IMR-90 (cell line): ENCODE measurements around the gene CNTNAP1. TPM values are rescaled to one million over a fixed set of nuclear protein-coding genes. Genes with fewer than 3 reads are reported as not detected.

Experiments
- microRNA-seq, 2 experiments: library from miRNA; stranded (forward) in 1 of 2; unstranded in 1 of 2; fragments of 10-50 nt in 1 of 2; fragments of <30 nt in 1 of 2; gene quantifications in 1 of 2; microRNA quantifications in 1 of 2; one replicate each; pipeline versions ENCODE3 to v1.1.0; 2013 to 2020; ENCODE audit not compliant: insufficient read depth in 1 of 2, insufficient read length in 1 of 2, unreplicated experiment in 1 of 2
- polyA plus RNA-seq, 3 experiments: library from polyadenylated mRNA; depleted of rRNA; stranded (reverse); fragments of >200 nt; gene quantifications; 2 replicates each; pipeline ENCODE4 v1.2.3, GENCODE V29; 2012; ENCODE audit warnings: low replicate concordance in 1 of 3
- small RNA-seq, 5 experiments: library from RNA; depleted of rRNA; stranded (forward); fragments of <200 nt; gene quantifications; one replicate each; pipeline ENCODE3, GENCODE V24; 2012
- total RNA-seq: library from RNA; depleted of rRNA; stranded (reverse); fragments of >200 nt; gene quantifications from 2 replicates; pipeline ENCODE4 v1.2.3, GENCODE V29; 2012; rRNA removed

Gene CNTNAP1
- total and polyA plus RNA-seq, 2 of the 4 experiments (the other 2 are of a cell fraction) = 12.2 to 72.2 TPM

Small RNA genes lying within 50 kb of the gene (microRNA-seq; reads per million reads assigned to microRNA genes)
- 0 to 0.73 reads per million in 2 experiments for gene MIR6780A

Small RNA genes lying within 50 kb of the gene (small RNA-seq; reads per million reads assigned to genes)
- 0 reads per million in 5 experiments for gene MIR6780A

Other genes starting within 250 kb of the CNTNAP1 start
- 18.8 and 23.6 TPM in 2 replicates for gene ATP6V0A1, start 223.7 kb upstream of the CNTNAP1 start, total RNA-seq
- 34.0 and 36.2 TPM in 2 replicates for gene ATP6V0A1, start 223.7 kb upstream of the CNTNAP1 start, polyA plus RNA-seq (2012; rRNA removed)
- gene NAGLU, start 146.3 kb upstream of the CNTNAP1 start, total RNA-seq = 6.5 and 7.5 TPM in 2 replicates
- 29.2 TPM in 2 replicates for gene NAGLU, start 146.3 kb upstream of the CNTNAP1 start, polyA plus RNA-seq (2012; rRNA removed)
- 0.56 and 0.72 TPM in 2 replicates for gene HSD17B1, start 129.6 kb upstream of the CNTNAP1 start, total RNA-seq
- 1.4 and 2.9 TPM in 2 replicates for gene HSD17B1, start 129.6 kb upstream of the CNTNAP1 start, polyA plus RNA-seq (2012; rRNA removed)
- gene COASY, start 120.4 kb upstream of the CNTNAP1 start, total RNA-seq = 9.7 and 10.6 TPM in 2 replicates
- 44.0 and 46.6 TPM in 2 replicates for gene COASY, start 120.4 kb upstream of the CNTNAP1 start, polyA plus RNA-seq (2012; rRNA removed)
- gene MLX, start 115.4 kb upstream of the CNTNAP1 start, total RNA-seq = 37.5 and 37.8 TPM in 2 replicates
- gene MLX, start 115.4 kb upstream of the CNTNAP1 start, polyA plus RNA-seq (2012; rRNA removed) = 45.5 and 45.6 TPM in 2 replicates
- gene PSMC3IP, start 104.8 kb upstream of the CNTNAP1 start, total RNA-seq = 5.6 and 8.9 TPM in 2 replicates
- 9.8 and 11.1 TPM in 2 replicates for gene PSMC3IP, start 104.8 kb upstream of the CNTNAP1 start, polyA plus RNA-seq (2012; rRNA removed)
- gene RETREG3, start 73.2 kb upstream of the CNTNAP1 start, total RNA-seq = 44.1 and 47.2 TPM in 2 replicates
- 18.1 and 24.4 TPM in 2 replicates for gene RETREG3, start 73.2 kb upstream of the CNTNAP1 start, polyA plus RNA-seq (2012; rRNA removed)
- gene TUBG1, start 72.8 kb upstream of the CNTNAP1 start, total RNA-seq = 38.9 and 42.5 TPM in 2 replicates
- gene TUBG1, start 72.8 kb upstream of the CNTNAP1 start, polyA plus RNA-seq (2012; rRNA removed) = 93.8 and 94.5 TPM in 2 replicates
- gene TUBG2, start 23.2 kb upstream of the CNTNAP1 start, total RNA-seq = 3.3 and 3.6 TPM in 2 replicates
- 19.4 and 24.6 TPM in 2 replicates for gene TUBG2, start 23.2 kb upstream of the CNTNAP1 start, polyA plus RNA-seq (2012; rRNA removed)
- gene PLEKHH3, start 5.5 kb upstream of the CNTNAP1 start, total RNA-seq = 2.5 and 2.9 TPM in 2 replicates
- gene PLEKHH3, start 5.5 kb upstream of the CNTNAP1 start, polyA plus RNA-seq (2012; rRNA removed) = 10.5 and 13.2 TPM in 2 replicates
- 0.36 and 0.56 TPM in 2 replicates for gene CCR10, start 688 bp upstream of the CNTNAP1 start, total RNA-seq
- gene CCR10, start 688 bp upstream of the CNTNAP1 start, polyA plus RNA-seq (2012; rRNA removed) = 2.4 and 3.0 TPM in 2 replicates
- 17.6 and 18.6 TPM in 2 replicates for gene EZH1, start 62.5 kb downstream of the CNTNAP1 start, total RNA-seq
- gene EZH1, start 62.5 kb downstream of the CNTNAP1 start, polyA plus RNA-seq (2012; rRNA removed) = 21.1 and 27.3 TPM in 2 replicates
- 0.18 and 0.28 TPM in 2 replicates for gene RAMP2, start 78.7 kb downstream of the CNTNAP1 start, total RNA-seq
- gene RAMP2, start 78.7 kb downstream of the CNTNAP1 start, polyA plus RNA-seq (2012; rRNA removed) = 1.6 and 2.5 TPM in 2 replicates
- gene VPS25, start 90.9 kb downstream of the CNTNAP1 start, total RNA-seq = 71.3 and 78.3 TPM in 2 replicates
- 127 and 130 TPM in 2 replicates for gene VPS25, start 90.9 kb downstream of the CNTNAP1 start, polyA plus RNA-seq (2012; rRNA removed)
- 1.3 and 1.9 TPM in 2 replicates for gene WNK4, start 98.1 kb downstream of the CNTNAP1 start, total RNA-seq
- gene WNK4, start 98.1 kb downstream of the CNTNAP1 start, polyA plus RNA-seq (2012; rRNA removed) = 15.1 and 16.2 TPM in 2 replicates
- 50.5 and 78.1 TPM in 2 replicates for gene COA3, start 116.2 kb downstream of the CNTNAP1 start, total RNA-seq
- gene COA3, start 116.2 kb downstream of the CNTNAP1 start, polyA plus RNA-seq (2012; rRNA removed) = 66.8 and 75.9 TPM in 2 replicates
- not detected in 2 replicates for gene CNTD1, start 116.3 kb downstream of the CNTNAP1 start, total RNA-seq
- not detected in 2 replicates for gene CNTD1, start 116.3 kb downstream of the CNTNAP1 start, polyA plus RNA-seq (2012; rRNA removed)
- gene BECN1, start 141.8 kb downstream of the CNTNAP1 start, total RNA-seq = 93.9 and 119 TPM in 2 replicates
- gene BECN1, start 141.8 kb downstream of the CNTNAP1 start, polyA plus RNA-seq (2012; rRNA removed) = 73.1 and 84.0 TPM in 2 replicates
- 72.4 and 92.2 TPM in 2 replicates for gene PSME3, start 150.9 kb downstream of the CNTNAP1 start, total RNA-seq
- gene PSME3, start 150.9 kb downstream of the CNTNAP1 start, polyA plus RNA-seq (2012; rRNA removed) = 89.4 and 100 TPM in 2 replicates
- 0.28 and 0.36 TPM in 2 replicates for gene AOC2, start 162.0 kb downstream of the CNTNAP1 start, total RNA-seq
- 0.34 and 0.41 TPM in 2 replicates for gene AOC2, start 162.0 kb downstream of the CNTNAP1 start, polyA plus RNA-seq (2012; rRNA removed)
- under 0.01 TPM in 1 of 2 replicates, not detected in the other for gene AOC3, start 168.7 kb downstream of the CNTNAP1 start, total RNA-seq
- gene AOC3, start 168.7 kb downstream of the CNTNAP1 start, polyA plus RNA-seq (2012; rRNA removed) = 0.10 and 0.17 TPM in 2 replicates
- not detected in 2 replicates for gene G6PC1, start 218.3 kb downstream of the CNTNAP1 start, total RNA-seq
- not detected in 2 replicates for gene G6PC1, start 218.3 kb downstream of the CNTNAP1 start, polyA plus RNA-seq (2012; rRNA removed)